BJ (cell line): ENCODE results near the gene GSG1L. TPM values are rescaled to one million over a fixed set of nuclear protein-coding genes. Genes with fewer than 3 reads are reported as not detected.

Experiments
- CTCF ChIA-PET: fragments of 350-600 bp; formaldehyde crosslinking; extraction: SDS; loops from one replicate; lab custom pipeline; 2021; ENCODE audit warnings: antibody characterized with exemption, inconsistent platforms; lab: Yijun Ruan, JAX
- POLR2A ChIA-PET: fragments of 300-600 bp; sonication (Branson Sonifier 250); formaldehyde crosslinking; extraction: SDS; loops from one replicate; lab custom pipeline; 2021; ENCODE audit warnings: antibody characterized with exemption; lab: Charles Lee
- DNase-seq: peaks from one replicate; pipeline ENCODE4 v3.0.0-alpha.2; 2011; ENCODE audit warnings: low read depth
- H3K27me3 ChIP-seq: 2 replicates; pipeline ENCODE4 v1.6.0; 2011; ENCODE audit warnings: low read length; ENCODE audit not compliant: control insufficient read depth, insufficient read depth
- H3K36me3 ChIP-seq: 2 replicates; pipeline ENCODE4 v1.5.1; 2011; ENCODE audit warnings: low read length; ENCODE audit not compliant: control insufficient read depth, insufficient read depth
- H3K4me3 ChIP-seq: 2 replicates; pipeline ENCODE4 v1.5.1; 2011; ENCODE audit warnings: low read depth, mild to moderate bottlenecking, control low read depth, low read length
- polyA plus RNA-seq: library from polyadenylated mRNA; depleted of rRNA; stranded (reverse); fragments of >200 nt; gene quantifications from 2 replicates; pipeline ENCODE4 v1.2.3, GENCODE V29; 2011
- TF ChIP-seq, protein P1 (sequence below): IDR thresholded peaks from 2 replicates; pipeline ENCODE4 v1.5.1; 2011; ENCODE audit warnings: low read depth, mild to moderate bottlenecking, control low read depth, inconsistent platforms, low read length, moderate library complexity; ENCODE audit not compliant: insufficient read depth

GSG1L gene
- polyA plus RNA-seq, 1 experiment = not detected

DNA sequence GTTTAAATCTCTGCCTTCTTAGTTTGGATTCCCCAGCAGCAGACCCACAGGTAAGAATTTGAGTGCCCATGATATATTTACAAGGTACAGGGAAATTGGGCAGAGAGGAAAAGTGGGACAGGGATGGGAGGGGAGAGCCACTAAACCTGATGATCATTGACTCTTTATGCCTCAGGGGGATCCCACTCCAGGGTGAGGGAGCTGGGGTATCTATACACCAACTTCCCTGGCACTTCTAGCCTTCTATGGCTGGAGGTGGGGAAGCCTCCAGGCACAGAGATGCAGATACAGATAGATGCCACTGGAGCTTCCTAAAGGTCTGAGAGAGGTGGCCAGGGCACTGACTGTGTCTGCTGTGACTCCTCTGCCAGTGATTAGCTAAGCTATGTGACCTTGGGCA lies 257.1 kb downstream of the GSG1L start:
- POLR2A ChIA-PET = no interaction called here
- Histone ChIP-seq H3K27me3 (peaks cover 9% of the 10 kb centered on the region), H3K4me3 (no peak overlapping the region), H3K36me3 (no peaks in the 10 kb centered on the region)
- TF ChIP-seq, protein P1, sequence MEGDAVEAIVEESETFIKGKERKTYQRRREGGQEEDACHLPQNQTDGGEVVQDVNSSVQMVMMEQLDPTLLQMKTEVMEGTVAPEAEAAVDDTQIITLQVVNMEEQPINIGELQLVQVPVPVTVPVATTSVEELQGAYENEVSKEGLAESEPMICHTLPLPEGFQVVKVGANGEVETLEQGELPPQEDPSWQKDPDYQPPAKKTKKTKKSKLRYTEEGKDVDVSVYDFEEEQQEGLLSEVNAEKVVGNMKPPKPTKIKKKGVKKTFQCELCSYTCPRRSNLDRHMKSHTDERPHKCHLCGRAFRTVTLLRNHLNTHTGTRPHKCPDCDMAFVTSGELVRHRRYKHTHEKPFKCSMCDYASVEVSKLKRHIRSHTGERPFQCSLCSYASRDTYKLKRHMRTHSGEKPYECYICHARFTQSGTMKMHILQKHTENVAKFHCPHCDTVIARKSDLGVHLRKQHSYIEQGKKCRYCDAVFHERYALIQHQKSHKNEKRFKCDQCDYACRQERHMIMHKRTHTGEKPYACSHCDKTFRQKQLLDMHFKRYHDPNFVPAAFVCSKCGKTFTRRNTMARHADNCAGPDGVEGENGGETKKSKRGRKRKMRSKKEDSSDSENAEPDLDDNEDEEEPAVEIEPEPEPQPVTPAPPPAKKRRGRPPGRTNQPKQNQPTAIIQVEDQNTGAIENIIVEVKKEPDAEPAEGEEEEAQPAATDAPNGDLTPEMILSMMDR = no peak
- DNase-seq = no peak
- CTCF ChIA-PET = no interaction called here

DNA sequence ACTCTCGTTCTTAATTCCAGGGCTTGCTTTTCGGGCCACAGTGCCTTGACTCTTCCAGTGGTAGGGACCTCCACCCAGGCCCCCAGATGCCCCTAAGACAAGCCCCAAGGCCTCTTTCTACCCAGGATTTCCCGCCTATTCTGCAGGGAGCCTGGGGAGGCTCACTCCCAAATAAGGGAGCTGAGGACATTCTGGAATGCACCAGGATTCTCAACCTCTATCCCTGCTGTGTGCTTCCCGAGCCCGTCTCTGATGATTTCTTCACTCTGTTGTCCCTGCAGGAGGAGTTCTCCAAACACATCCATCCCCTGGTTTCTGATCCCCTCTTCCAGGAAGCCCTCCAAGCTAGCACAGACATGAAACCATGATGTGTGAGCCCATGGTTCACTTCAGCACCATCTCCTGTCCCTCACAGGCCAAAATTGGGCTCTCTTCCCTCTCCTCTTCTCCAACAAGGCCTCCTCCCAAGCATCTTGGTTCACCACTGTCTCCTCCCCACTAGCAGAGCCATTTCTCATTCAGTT lies 257.6 kb downstream of the GSG1L start:
- ChIA-PET CTCF (no interaction called here), POLR2A (no interaction called here)
- peaks cover 9% of the 10 kb centered on the region for H3K27me3 ChIP-seq
- DNase-seq = no peak
- no peak overlapping the region for H3K4me3 ChIP-seq
- H3K36me3 ChIP-seq = no peaks in the 10 kb centered on the region
- TF ChIP-seq, protein P1 = no peak

DNA sequence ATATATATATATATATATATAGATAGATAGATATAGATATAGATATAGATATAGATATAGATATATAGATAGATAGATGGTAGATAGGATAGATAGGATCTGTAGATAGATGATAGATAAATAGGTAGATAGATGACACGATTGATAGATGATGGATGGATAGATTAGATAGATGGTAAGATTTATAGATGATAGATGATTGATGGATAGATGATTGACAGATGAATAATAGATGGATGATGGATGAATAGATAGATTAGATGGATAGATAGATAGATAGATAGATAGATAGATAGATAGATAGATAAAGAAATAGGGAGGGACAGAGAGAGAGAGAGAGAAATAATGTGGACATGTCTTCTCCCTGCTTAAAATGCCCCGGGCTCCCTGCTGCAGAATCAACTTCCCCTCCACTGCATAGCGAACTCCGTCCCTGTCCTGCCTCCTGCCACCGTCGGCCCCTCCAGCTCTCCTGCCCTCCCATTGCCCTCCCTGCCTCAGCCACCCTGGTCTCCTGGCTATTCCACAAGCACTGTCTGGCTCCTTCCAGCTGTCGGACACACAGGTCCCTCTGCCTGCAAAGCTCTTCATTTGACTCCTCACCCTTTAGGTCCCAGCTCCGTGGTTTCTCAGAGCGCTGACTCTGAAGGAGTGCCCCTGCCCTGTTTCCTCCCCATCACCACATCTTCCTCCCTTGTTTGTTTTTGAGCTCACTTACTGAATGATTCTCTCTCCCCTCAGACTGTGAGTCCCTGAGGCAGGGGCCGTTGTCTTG lies 259.6 kb downstream of the GSG1L start:
- Histone ChIP-seq H3K36me3 (no peaks in the 10 kb centered on the region), H3K27me3 (peaks cover 11% of the 10 kb centered on the region), H3K4me3 (no peak overlapping the region)
- DNase-seq = no peak
- POLR2A ChIA-PET = no interaction called here
- TF ChIP-seq, protein P1 = no peak
- CTCF ChIA-PET = no interaction called here

DNA sequence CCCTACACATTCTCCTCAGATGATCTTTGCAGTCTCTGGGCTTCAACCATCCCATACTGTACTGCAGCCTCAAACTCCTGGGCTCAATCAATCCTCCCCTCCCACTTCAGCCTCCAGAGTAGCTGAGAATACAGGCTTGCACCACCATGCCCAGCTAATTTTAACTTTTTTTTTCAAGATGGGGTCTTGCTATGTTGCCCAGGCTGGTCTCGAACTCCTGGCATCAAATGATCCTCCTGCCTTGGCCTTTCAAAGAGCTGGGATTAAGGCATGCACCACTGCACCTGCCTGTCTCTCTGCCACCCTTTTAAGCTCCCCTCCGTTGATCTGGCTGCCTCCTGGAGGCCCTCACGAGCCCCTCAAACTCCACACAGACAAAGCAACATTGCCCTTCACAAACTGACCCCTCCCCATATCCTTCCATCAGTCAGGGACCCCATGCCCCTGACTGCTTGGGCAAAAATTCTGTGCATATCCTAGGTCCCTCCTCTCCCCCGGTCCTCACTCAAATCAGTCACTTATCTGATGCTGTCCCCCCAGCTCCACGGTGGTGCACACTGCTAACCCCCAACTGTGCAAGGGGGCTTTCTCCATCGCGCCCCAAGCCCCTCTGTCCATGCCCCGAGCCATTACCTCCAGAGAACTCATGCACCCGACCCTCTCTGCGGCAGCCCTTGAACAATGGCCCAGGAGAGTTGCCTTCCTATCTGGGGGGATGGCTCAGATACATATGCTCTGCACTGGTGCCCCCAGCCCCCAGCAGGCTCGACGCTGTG lies 260.7 kb downstream of the GSG1L start:
- peaks cover 11% of the 10 kb centered on the region for H3K27me3 ChIP-seq
- H3K36me3 ChIP-seq = no peaks in the 10 kb centered on the region
- H3K4me3 ChIP-seq = no peak overlapping the region
- ChIA-PET CTCF (interaction anchor here (0.9 kb wide), 1 partner anchor 51 kb away, joined by 3 read pairs; no protein-coding TSS in a partner anchor), POLR2A (no interaction called here)
- DNase-seq = no peak
- TF ChIP-seq, protein P1 = no peak

DNA sequence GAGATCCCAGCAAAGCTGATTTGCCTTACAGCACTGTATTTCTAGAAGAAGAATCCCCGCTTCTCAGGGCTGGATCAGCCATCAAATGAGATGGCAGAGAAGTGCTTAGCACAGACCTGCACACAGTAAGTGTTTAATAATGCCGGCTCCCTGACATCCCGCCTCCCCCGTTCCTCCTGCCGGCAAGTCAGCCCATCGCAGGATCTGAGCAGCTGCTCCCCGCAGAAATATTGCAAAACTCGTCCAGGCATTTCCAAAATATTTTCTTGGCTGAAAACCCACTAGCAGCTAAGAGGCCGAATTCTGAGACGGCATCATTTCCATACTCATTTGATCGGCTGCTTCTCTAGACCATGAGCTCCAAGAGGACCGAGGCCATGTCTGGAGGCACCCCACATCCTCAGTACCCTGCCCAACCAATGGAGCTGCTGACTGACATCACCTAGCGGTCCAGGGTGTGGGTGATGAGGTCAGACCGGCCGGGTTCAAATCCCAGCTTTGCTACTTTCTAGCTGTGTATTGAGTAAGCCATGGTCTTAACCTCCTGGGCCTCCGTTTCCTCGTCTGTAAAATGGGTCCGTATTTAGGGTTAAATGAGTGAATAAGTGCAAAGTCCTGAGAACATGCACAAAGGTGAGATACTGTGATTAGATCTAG lies 262.1 kb downstream of the GSG1L start:
- CTCF ChIA-PET = no interaction called here
- Histone ChIP-seq H3K36me3 (no peaks in the 10 kb centered on the region), H3K27me3 (peaks cover 11% of the 10 kb centered on the region), H3K4me3 (no peak overlapping the region)
- POLR2A ChIA-PET = no interaction called here
- TF ChIP-seq, protein P1 = no peak
- no peak for DNase-seq
